H9 (cell line): ENCODE measurements around the gene RNF217. TPM values are rescaled to one million over a fixed set of nuclear protein-coding genes. Genes with fewer than 3 reads are reported as not detected.

Experiments used
- DNase-seq: peaks from one replicate; pipeline ENCODE4 v3.0.0-alpha.2; 2017
- H2AFZ ChIP-seq: one replicate; pipeline ENCODE4 v1.6.1; 2013; ENCODE audit warnings: mild to moderate bottlenecking, low read length, control low read depth, moderate library complexity
- H2AK5ac ChIP-seq: 2 replicates; pipeline ENCODE4 v1.6.1; 2013; ENCODE audit warnings: low read length, control low read depth, mixed read lengths; ENCODE audit not compliant: insufficient read length
- H2BK120ac ChIP-seq: one replicate; pipeline ENCODE4 v1.6.1; 2013; ENCODE audit warnings: low read depth, mild to moderate bottlenecking, low read length, control low read depth, inconsistent platforms; ENCODE audit not compliant: poor library complexity, severe bottlenecking
- H2BK12ac ChIP-seq: 2 replicates; pipeline ENCODE4 v1.6.1; 2013; ENCODE audit warnings: low read length, control low read depth, mixed read lengths, low read depth; ENCODE audit not compliant: insufficient read length
- H2BK15ac ChIP-seq: 2 replicates; pipeline ENCODE4 v1.6.1; 2013; ENCODE audit warnings: low read depth, low read length, control low read depth
- H2BK20ac ChIP-seq: one replicate; pipeline ENCODE4 v1.6.1; 2013; ENCODE audit warnings: low read depth, mild to moderate bottlenecking, low read length, control low read depth, inconsistent platforms; ENCODE audit not compliant: poor library complexity, severe bottlenecking
- H2BK5ac ChIP-seq: 2 replicates; pipeline ENCODE4 v1.6.1; 2013; ENCODE audit warnings: low read length, control low read depth, mixed read lengths; ENCODE audit not compliant: insufficient read length
- H3K14ac ChIP-seq: 2 replicates; pipeline ENCODE4 v1.6.1; 2013; ENCODE audit warnings: low read length, control low read depth; ENCODE audit not compliant: insufficient read depth
- H3K18ac ChIP-seq: 2 replicates; pipeline ENCODE4 v1.6.1; 2013; ENCODE audit warnings: low read depth, mild to moderate bottlenecking, mixed read lengths, low read length, control low read depth; ENCODE audit not compliant: insufficient read length
- H3K23ac ChIP-seq: 2 replicates; pipeline ENCODE4 v1.6.1; 2013; ENCODE audit warnings: low read length, control low read depth, mixed read lengths, low read depth; ENCODE audit not compliant: insufficient read length
- H3K23me2 ChIP-seq: 2 replicates; pipeline ENCODE4 v1.6.1; 2013; ENCODE audit warnings: low read depth, mild to moderate bottlenecking, mixed read lengths, low read length, control low read depth; ENCODE audit not compliant: insufficient read length, poor library complexity, severe bottlenecking
- H3K27ac ChIP-seq: 2 replicates; pipeline ENCODE4 v1.5.1; 2013; ENCODE audit warnings: low read length, control low read depth, mixed read lengths, low read depth; ENCODE audit not compliant: insufficient read length
- H3K27me3 ChIP-seq: 2 replicates; pipeline ENCODE4 v1.6.1; 2013; ENCODE audit warnings: low read length, control low read depth, inconsistent platforms; ENCODE audit not compliant: insufficient read depth
- H3K4ac ChIP-seq: 2 replicates; pipeline ENCODE4 v1.6.1; 2013; ENCODE audit warnings: low read depth, mild to moderate bottlenecking, control low read depth, inconsistent platforms, low read length, moderate library complexity
- H3K4me1 ChIP-seq: 2 replicates; pipeline ENCODE4 v1.6.1; 2013; ENCODE audit warnings: low read length, control low read depth, inconsistent platforms; ENCODE audit not compliant: insufficient read depth
- H3K4me2 ChIP-seq: 2 replicates; pipeline ENCODE4 v1.6.1; 2013; ENCODE audit warnings: low read length, control low read depth, mixed read lengths; ENCODE audit not compliant: insufficient read length, insufficient read depth
- H3K56ac ChIP-seq: 2 replicates; pipeline ENCODE4 v1.6.1; 2013; ENCODE audit warnings: low read depth, mild to moderate bottlenecking, mixed read lengths, low read length, control low read depth; ENCODE audit not compliant: insufficient read length
- H3K79me1 ChIP-seq: 2 replicates; pipeline ENCODE4 v1.6.1; 2013; ENCODE audit warnings: low read depth, mild to moderate bottlenecking, moderate library complexity, low read length, control low read depth, inconsistent platforms; ENCODE audit not compliant: insufficient read depth, poor library complexity, severe bottlenecking
- H3K79me2 ChIP-seq: 2 replicates; pipeline ENCODE4 v1.6.1; 2013; ENCODE audit warnings: low read length, control low read depth, inconsistent platforms; ENCODE audit not compliant: insufficient read depth
- H3K9ac ChIP-seq: 2 replicates; pipeline ENCODE4 v1.6.1; 2013; ENCODE audit warnings: low read length, control low read depth, mixed read lengths; ENCODE audit not compliant: insufficient read length; ENCODE audit errors: extremely low read depth
- H3K9me3 ChIP-seq: one replicate; pipeline ENCODE4 v1.6.1; 2013; ENCODE audit warnings: low read depth, low read length, inconsistent platforms; ENCODE audit not compliant: control insufficient read depth
- H3T11ph ChIP-seq: one replicate; pipeline ENCODE4 v1.6.1; 2013; ENCODE audit warnings: mild to moderate bottlenecking, low read length, control low read depth, inconsistent platforms
- H4K20me1 ChIP-seq: one replicate; pipeline ENCODE4 v1.6.1; 2013; ENCODE audit not compliant: control insufficient read depth, insufficient read length, insufficient read depth
- H4K5ac ChIP-seq: 2 replicates; pipeline ENCODE4 v1.6.1; 2013; ENCODE audit warnings: low read depth, mild to moderate bottlenecking, mixed read lengths, low read length, control low read depth; ENCODE audit not compliant: insufficient read length
- H4K8ac ChIP-seq: replicated peaks from 2 replicates; pipeline ENCODE4 v1.6.1; 2013; ENCODE audit warnings: low read length, control low read depth, mixed read lengths, low read depth; ENCODE audit not compliant: insufficient read length
- H4K91ac ChIP-seq: 2 replicates; pipeline ENCODE4 v1.6.1; 2013; ENCODE audit warnings: low read depth, mild to moderate bottlenecking, moderate library complexity, mixed read lengths, low read length, control low read depth; ENCODE audit not compliant: insufficient read length
- H3K27ac Mint-ChIP-seq, 3 experiments: 2 replicates in 2 of 3; 3 replicates in 1 of 3; pipeline ENCODE4 v1.8.0; 2020 to 2021; ENCODE audit warnings: mixed read lengths in 3 of 3, mild to moderate bottlenecking in 1 of 3, moderate library complexity in 1 of 3
- H3K27me3 Mint-ChIP-seq: 2 replicates; pipeline ENCODE4 v1.8.0; 2021; ENCODE audit warnings: low read depth, mild to moderate bottlenecking, moderate library complexity, mixed read lengths
- H3K36me3 Mint-ChIP-seq, 3 experiments: 2 replicates in 2 of 3; 3 replicates in 1 of 3; pipeline ENCODE4 v1.8.0; 2020 to 2021; ENCODE audit warnings: low read depth in 3 of 3, mixed read lengths in 3 of 3; ENCODE audit not compliant: insufficient read depth in 1 of 3
- H3K4me1 Mint-ChIP-seq, 2 experiments: 2 replicates each; pipeline ENCODE4 v1.8.0; 2020; ENCODE audit warnings: mixed read lengths in 2 of 2
- H3K4me3 Mint-ChIP-seq, 2 experiments: 2 replicates in 1 of 2; 3 replicates in 1 of 2; pipeline ENCODE4 v1.8.0; 2020 to 2021; ENCODE audit warnings: mild to moderate bottlenecking in 2 of 2, mixed read lengths in 2 of 2, moderate library complexity in 1 of 2
- H3K9me3 Mint-ChIP-seq, 2 experiments: 2 replicates in 1 of 2; 3 replicates in 1 of 2; pipeline ENCODE4 v1.8.0; 2020; ENCODE audit warnings: mild to moderate bottlenecking in 2 of 2, mixed read lengths in 2 of 2, moderate library complexity in 1 of 2
- CTCF ChIP-seq: fragments of 200-600 bp; sonication (generic); conservative IDR thresholded peaks from 3 replicates; pipeline ENCODE4 v1.8.0; 2021; ENCODE audit warnings: antibody characterized with exemption, mild to moderate bottlenecking
- WGBS: extraction: QIAGEN DNeasy Blood & Tissue Kit; methylation state at CpG from one replicate; pipeline ENCODE4 v1.1.7; 2013; ENCODE audit warnings: missing lambda C conversion rate, low lambda C conversion rate, mixed read lengths; ENCODE audit not compliant: insufficient read length; ENCODE audit errors: extremely low coverage; 5-methylcytosine and 5-hydroxymethylcytosine counted together
- total RNA-seq: library from RNA; stranded (reverse); gene quantifications from 2 replicates; pipeline ENCODE4 v1.2.1, GENCODE V29; 2021

The RNF217 gene
- total RNA-seq, 1 experiment from 2014 or later: 9.6 TPM

- H3K79me1 ChIP-seq: no peaks in the 10 kb centered on the region
- H3K14ac ChIP-seq: no peak overlapping the region
- H3K4me2 ChIP-seq: no peak overlapping the region
- H3K27ac ChIP-seq: no peak overlapping the region
- no peaks in the 10 kb centered on the region for H3K27me3 ChIP-seq
- no peak overlapping the region for H3K18ac ChIP-seq
- H2AFZ ChIP-seq: no peak overlapping the region
- H4K20me1 ChIP-seq: no peaks in the 10 kb centered on the region
- H2BK20ac ChIP-seq: no peak overlapping the region
- peaks cover 0 to 3% of the 10 kb centered on the region in 2 experiments; a peak in 1 of 5 replicates for H3K9me3 Mint-ChIP-seq
- no peak overlapping the region for H2BK5ac ChIP-seq
- no peak overlapping the region for H4K8ac ChIP-seq
- no peak overlapping the region for H2BK15ac ChIP-seq
- no peaks in the 10 kb centered on the region for H3K36me3 Mint-ChIP-seq
- WGBS: no CpG with 5 or more reads among the region's 2 CpGs
- H3K27ac Mint-ChIP-seq: no peak overlapping the region
- H3T11ph ChIP-seq: no peak overlapping the region
- no peak overlapping the region for H3K56ac ChIP-seq
- H2AK5ac ChIP-seq: no peak overlapping the region
- H3K4me3 Mint-ChIP-seq: no peak overlapping the region
- no peak overlapping the region for H2BK12ac ChIP-seq
- no peaks in the 10 kb centered on the region for H3K4me1 Mint-ChIP-seq
- H3K23me2 ChIP-seq: no peaks in the 10 kb centered on the region
- no peaks in the 10 kb centered on the region for H3K79me2 ChIP-seq
- H4K91ac ChIP-seq: no peak overlapping the region
- H2BK120ac ChIP-seq: no peak overlapping the region
- H3K9ac ChIP-seq: no peak overlapping the region
- no peak for TF ChIP-seq CTCF
- H3K23ac ChIP-seq: no peak overlapping the region
- no peaks in the 10 kb centered on the region for H3K9me3 ChIP-seq
- H3K4ac ChIP-seq: no peak overlapping the region
- no peaks in the 10 kb centered on the region for H3K4me1 ChIP-seq
- no peak overlapping the region for H4K5ac ChIP-seq
- DNase-seq: no peak
- H3K27me3 Mint-ChIP-seq: no peaks in the 10 kb centered on the region
Observed at GRCh38 chr6:125037827-125038226, 75.6 kb downstream of the RNF217 start.
